ENCODE measurements around the gene GALNT18. TPM values are rescaled to one million over a fixed set of nuclear protein-coding genes. Genes with fewer than 3 reads are reported as not detected.

The GALNT18 gene
- total and polyA plus RNA-seq, 7 donors = 4.6 to 32.4 (median 8.3) TPM

DNA sequence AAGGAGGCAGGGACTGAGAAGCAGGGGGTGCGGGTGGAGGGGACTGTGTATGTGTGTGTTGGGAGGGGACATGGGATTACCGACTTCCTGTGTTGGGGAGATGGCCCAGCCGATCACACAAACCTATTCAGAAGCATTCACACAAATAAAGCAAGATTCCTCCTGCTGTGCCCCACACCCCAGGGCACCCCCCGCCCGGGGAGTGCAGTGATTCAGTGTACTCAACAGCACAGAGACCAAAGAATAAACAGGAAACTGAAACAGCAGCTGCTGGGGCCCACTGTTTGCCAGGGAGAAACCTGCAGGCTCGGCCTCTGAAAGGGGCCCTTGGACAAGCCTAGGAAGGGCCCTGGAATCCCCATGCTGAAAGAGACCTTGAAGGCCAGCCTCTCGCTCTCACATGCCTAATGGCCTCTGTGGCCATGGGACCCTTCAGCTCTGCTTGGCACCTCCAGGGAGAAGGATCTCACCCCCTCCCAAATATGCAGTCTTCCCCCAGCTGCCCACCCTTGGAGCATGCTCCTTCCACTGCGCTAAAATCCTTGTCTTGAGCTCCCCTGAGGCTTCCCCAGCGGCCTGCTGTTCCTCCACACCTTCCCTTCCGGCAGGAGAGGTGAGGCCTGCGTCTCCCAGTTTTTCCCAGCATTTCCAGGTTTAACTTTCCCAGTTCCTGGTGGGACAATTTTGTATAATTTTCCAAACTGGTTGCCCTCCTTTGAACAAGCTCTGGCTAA, 341.7 kb downstream of the GALNT18 start:
- Histone ChIP-seq H3K4me3 (no peak overlapping the region), H3K27ac (no peak overlapping the region), H3K9me3 (peaks cover 4% of the 10 kb centered on the region), H3K4me1 (no peaks in the 10 kb centered on the region), H3K36me3 (ENCODE audit: insufficient read depth in 1 of 2, low read depth in 1 of 2) (no peaks in the 10 kb centered on the region), H3K27me3 (ENCODE audit: insufficient read depth in 3 of 3, low read length in 2 of 3) (no peaks in the 10 kb centered on the region)
- intact Hi-C loops (cut with DNase I) = no loop called here
- no peak for TF ChIP-seq CTCF (IDR thresholded peaks at IDR 0.05)
- WGBS, 3 donors = 71 to 76% (median 75%) methylated on average over 11 of the region's 11 CpGs
- no peak for ATAC-seq
- DNase-seq = no peak

- no peaks in the 10 kb centered on the region for H3K4me1 ChIP-seq
- intact Hi-C loops (cut with DNase I) = no loop called here
- H3K27me3 ChIP-seq (ENCODE audit: insufficient read depth in 3 of 3, low read length in 2 of 3) = no peaks in the 10 kb centered on the region
- no peaks in the 10 kb centered on the region for H3K36me3 ChIP-seq (ENCODE audit: insufficient read depth in 1 of 2, low read depth in 1 of 2)
- no peak overlapping the region for H3K27ac ChIP-seq
- 95 to 100% (median 96%) methylated on average over 1 of the region's 1 CpG for WGBS, 3 donors
- H3K4me3 ChIP-seq = no peak overlapping the region
- no peak for TF ChIP-seq CTCF (IDR thresholded peaks at IDR 0.05)
- ATAC-seq (no peak), DNase-seq (no peak)
- peaks cover 4% of the 10 kb centered on the region for H3K9me3 ChIP-seq
Measured at GRCh38 chr11:11272254-11272653, 349.6 kb downstream of the GALNT18 start.

DNA sequence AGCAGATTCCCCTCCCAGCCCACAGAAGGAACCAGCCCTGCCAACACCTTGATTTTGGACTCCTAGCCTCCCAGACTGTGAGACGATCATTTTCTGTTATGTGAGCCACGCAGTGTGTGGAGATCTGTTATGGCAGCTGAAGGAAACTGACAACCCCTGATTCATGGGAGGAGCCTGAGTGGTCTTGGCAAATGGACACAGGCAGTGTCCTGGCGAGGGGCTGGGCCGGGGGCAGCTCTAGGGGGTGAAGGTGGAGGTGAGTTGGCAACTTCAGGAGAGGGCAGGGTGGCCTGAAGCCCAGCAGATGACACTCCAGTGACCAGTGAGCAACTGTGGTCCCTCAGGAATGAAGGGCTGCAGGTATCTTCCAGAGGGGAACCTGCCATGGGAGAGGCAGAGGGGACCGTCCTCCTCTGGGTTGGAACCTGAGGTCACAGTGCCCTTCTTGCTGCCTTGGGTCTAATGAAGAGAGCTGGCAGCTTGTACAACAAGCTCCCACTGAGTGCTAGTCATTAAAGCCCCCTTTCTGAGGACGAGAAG, 351.5 kb downstream of the GALNT18 start:
- intact Hi-C loops (cut with DNase I) = no loop called here
- H3K4me1 ChIP-seq = no peaks in the 10 kb centered on the region
- TF ChIP-seq CTCF (IDR thresholded peaks at IDR 0.05) = no peak

GRCh38 chr11:11268706-11269105, 353.1 kb downstream of the GALNT18 start:
- H3K9me3 ChIP-seq = no peaks in the 10 kb centered on the region
- H3K27me3 ChIP-seq (ENCODE audit: insufficient read depth in 3 of 3, low read length in 2 of 3) = no peaks in the 10 kb centered on the region
- no peak overlapping the region for H3K27ac ChIP-seq
- TF ChIP-seq CTCF (IDR thresholded peaks at IDR 0.05) = no peak
- no peaks in the 10 kb centered on the region for H3K4me1 ChIP-seq
- no peak overlapping the region for H3K4me3 ChIP-seq
- DNase-seq (no peak), ATAC-seq (no peak)
- WGBS, 3 donors = 94 to 97% (median 97%) methylated on average over 5 of the region's 5 CpGs
- H3K36me3 ChIP-seq (ENCODE audit: insufficient read depth in 1 of 2, low read depth in 1 of 2) = no peaks in the 10 kb centered on the region
- intact Hi-C loops (cut with DNase I) = loop anchor here (5.0 to 10.0 kb wide), 3 partner anchors 246 to 516 kb away; no protein-coding TSS in a partner anchor

More for the DNA sequence above, 351.5 kb downstream of the GALNT18 start:
- Histone ChIP-seq H3K27ac (no peak overlapping the region), H3K27me3 (ENCODE audit: insufficient read depth in 3 of 3, low read length in 2 of 3) (no peaks in the 10 kb centered on the region), H3K36me3 (ENCODE audit: insufficient read depth in 1 of 2, low read depth in 1 of 2) (no peaks in the 10 kb centered on the region), H3K9me3 (no peaks in the 10 kb centered on the region), H3K4me3 (no peak overlapping the region)
- DNase-seq (no peak), ATAC-seq (no peak)
- 83 to 87% (median 86%) methylated on average over 6 of the region's 6 CpGs for WGBS, 3 donors
